ENCODE results near the gene CHEK2. TPM values are rescaled to one million over a fixed set of nuclear protein-coding genes. Genes with fewer than 3 reads are reported as not detected.
"Not testable (repeated sequence)": the region's sequence is repeated elsewhere in the genome, so short reads cannot be mapped to it uniquely, and the experiment has no call there.

The CHEK2 gene
- polyA plus RNA-seq, 10 donors: 5.0 to 13.2 (median 8.5) TPM

GRCh38 chr22:28693041-28693760 lies 48.4 kb downstream of the CHEK2 start:
- not testable (repeated sequence) for DNase-seq

GRCh38 chr22:28689796-28690195 lies 51.8 kb downstream of the CHEK2 start:
- DNase-seq: not testable (repeated sequence)

GRCh38 chr22:28682966-28683365 lies 58.7 kb downstream of the CHEK2 start:
- DNase-seq: not testable (repeated sequence)

- not testable (repeated sequence) for DNase-seq
Observed at GRCh38 chr22:28680813-28681490, 60.7 kb downstream of the CHEK2 start.

GRCh38 chr22:28679611-28680287 lies 61.9 kb downstream of the CHEK2 start, which contains the start of gene TTC28:
Gene TTC28, minus strand, starts transcription at chr22:28679840. Its CDS starts 117 bp downstream, at chr22:28679723.
- DNase-seq: peak; percentile 86 to 95 (median 95)

GRCh38 chr22:28678778-28679610 lies 62.6 kb downstream of the CHEK2 start:
- DNase-seq: peak in 2 of 3 donors; percentile 11 to 63

GRCh38 chr22:28678170-28678569 lies 63.5 kb downstream of the CHEK2 start:
- not testable (repeated sequence) for DNase-seq

- DNase-seq: peak in 1 of 3 donors; percentile 36
Observed at GRCh38 chr22:28674121-28674563, 67.5 kb downstream of the CHEK2 start.

- no peak for DNase-seq
Observed at GRCh38 chr22:28670756-28671155, 70.9 kb downstream of the CHEK2 start.

- peak in 1 of 3 donors; percentile 41 for DNase-seq
Observed at GRCh38 chr22:28670161-28670560, 71.5 kb downstream of the CHEK2 start.

- DNase-seq: no peak
Observed at GRCh38 chr22:28669387-28669786, 72.2 kb downstream of the CHEK2 start.

GRCh38 chr22:28663569-28663942 lies 78.1 kb downstream of the CHEK2 start:
- not testable (repeated sequence) for DNase-seq

GRCh38 chr22:28658448-28658847 lies 83.2 kb downstream of the CHEK2 start:
- peak in 1 of 3 donors; percentile 36 for DNase-seq

- no peak for DNase-seq
Observed at GRCh38 chr22:28656181-28656580, 85.4 kb downstream of the CHEK2 start.

- no peak for DNase-seq
Observed at GRCh38 chr22:28650463-28650862, 91.2 kb downstream of the CHEK2 start.

GRCh38 chr22:28648792-28649191 lies 92.8 kb downstream of the CHEK2 start:
- no peak for DNase-seq

GRCh38 chr22:28647216-28647615 lies 94.4 kb downstream of the CHEK2 start:
- DNase-seq: no peak

GRCh38 chr22:28639321-28639720 lies 102.3 kb downstream of the CHEK2 start:
- no peak for DNase-seq

All from muscle of back (tissue), 11 donors.